ENCODE data around the gene FCHSD2. TPM values are rescaled to one million over a fixed set of nuclear protein-coding genes. Genes with fewer than 3 reads are reported as not detected.

Gene FCHSD2
- total and polyA plus RNA-seq, 7 donors = 5.7 to 18.5 (median 9.7) TPM

GRCh38 chr11:72787216-72788104 lies 354.7 kb downstream of the FCHSD2 start:
- Histone ChIP-seq H3K9me3 (no peaks in the 10 kb centered on the region), H3K4me3 (no peak overlapping the region), H3K27ac (no peak overlapping the region), H3K27me3 (ENCODE audit: insufficient read depth in 3 of 3, low read length in 2 of 3) (no peaks in the 10 kb centered on the region), H3K36me3 (ENCODE audit: insufficient read depth in 1 of 2, low read depth in 1 of 2) (no peaks in the 10 kb centered on the region), H3K4me1 (peaks cover 11% of the 10 kb centered on the region)
- DNase-seq (no peak), ATAC-seq (no peak)
- 63 to 73% (median 70%) methylated on average over 16 of the region's 16 CpGs for WGBS, 3 donors
- intact Hi-C loops (cut with DNase I) = no loop called here
- TF ChIP-seq CTCF (IDR thresholded peaks at IDR 0.05) = no peak

Other genes starting within 250 kb of the FCHSD2 start
- 10 to 100 TPM; 18.7 to 90.9 (median 43.8) TPM for gene P2RY2, start 76.0 kb upstream of the FCHSD2 start, total RNA-seq
- 10 to 100 TPM; 43.8 to 50.9 (median 44.9) TPM for gene P2RY2, start 76.0 kb upstream of the FCHSD2 start, polyA plus RNA-seq
- gene P2RY6, start 130.0 kb upstream of the FCHSD2 start, total RNA-seq = 1 to 10 TPM in 3 of 4 donors, under 1 TPM in 1; 0.96 to 2.5 (median 1.5) TPM
- gene P2RY6, start 130.0 kb upstream of the FCHSD2 start, polyA plus RNA-seq = 1 to 10 TPM in 2 of 3 donors, under 1 TPM in 1; 0.59 to 1.6 (median 1.2) TPM
- gene ARHGEF17, start 166.0 kb upstream of the FCHSD2 start, total RNA-seq = 10 to 100 TPM; 10.8 to 38.4 (median 15.5) TPM
- gene ARHGEF17, start 166.0 kb upstream of the FCHSD2 start, polyA plus RNA-seq = 1 to 10 TPM; 5.7 to 7.9 (median 6.9) TPM
- 10 to 100 TPM in 3 of 4 donors, 1 to 10 TPM in 1; 9.0 to 33.0 (median 17.2) TPM for gene RELT, start 234.1 kb upstream of the FCHSD2 start, total RNA-seq
- gene RELT, start 234.1 kb upstream of the FCHSD2 start, polyA plus RNA-seq = 10 to 100 TPM in 2 of 3 donors, 1 to 10 TPM in 1; 4.9 to 15.8 (median 15.5) TPM